B cell (primary cell): ENCODE measurements around the gene CRIM1. TPM values are rescaled to one million over a fixed set of nuclear protein-coding genes. Genes with fewer than 3 reads are reported as not detected.

Source experiments
- ATAC-seq: fragments of 200-7000 bp; cut with Tn5 transposase; one replicate; pipeline ENCODE4 v1.10.0; 2021; ENCODE audit warnings: low read depth, mild to moderate bottlenecking, moderate number of reproducible peaks, moderate library complexity
- CTCF ChIA-PET: fragments of 350-600 bp; sonication (Branson Sonifier 250); formaldehyde crosslinking; loops from one replicate; lab custom pipeline; 2021; ENCODE audit warnings: antibody characterized with exemption, inconsistent platforms; lab: Charles Lee
- POLR2A ChIA-PET: fragments of 350-600 bp; sonication (Branson Sonifier 250); formaldehyde crosslinking; loops from one replicate; lab custom pipeline; 2021; ENCODE audit warnings: antibody characterized with exemption; lab: Charles Lee
- DNase-seq: peaks from one replicate; pipeline ENCODE4 v3.0.0; 2013
- H2AFZ ChIP-seq: 2 replicates; pipeline ENCODE4 v1.6.1; 2012; ENCODE audit warnings: mild to moderate bottlenecking, low read depth, low read length; ENCODE audit not compliant: insufficient read depth, poor library complexity, severe bottlenecking
- H3K27ac ChIP-seq, 2 donors: 1 replicate in 1 of 2; 2 replicates in 1 of 2; pipeline ENCODE4 v1.5.1; 2012 to 2013; ENCODE audit warnings: low read length in 2 of 2, mild to moderate bottlenecking in 2 of 2, moderate library complexity in 1 of 2
- H3K27me3 ChIP-seq, 4 experiments: fragments of 200-600 bp in 1 of 4; sonication (generic) in 1 of 4; replicated peaks in 1 of 4; 1 replicate in 2 of 4; 2 replicates in 2 of 4; pipeline versions ENCODE4 v1.6.1 to v1.7.0; 2013 to 2016; ENCODE audit warnings: low read length in 3 of 4, mild to moderate bottlenecking in 2 of 4, mixed read lengths in 1 of 4, moderate library complexity in 1 of 4; ENCODE audit not compliant: insufficient read depth in 4 of 4, control insufficient read depth in 3 of 4; ENCODE audit errors: control extremely low read depth in 1 of 4
- H3K36me3 ChIP-seq, 2 experiments: replicated peaks in 1 of 2; 1 replicate in 1 of 2; 2 replicates in 1 of 2; pipeline versions ENCODE4 v1.6.1 to v1.7.1; 2013; ENCODE audit warnings: low read length in 1 of 2; ENCODE audit not compliant: insufficient read depth in 2 of 2, control insufficient read depth in 1 of 2; ENCODE audit errors: control extremely low read depth in 1 of 2, extremely low read depth in 1 of 2
- H3K4me1 ChIP-seq, 2 donors: fragments of 200-600 bp in 1 of 2; sonication (generic) in 1 of 2; 1 replicate in 1 of 2; 2 replicates in 1 of 2; pipeline versions ENCODE4 v1.5.1 to v1.6.1; 2013 to 2017; ENCODE audit warnings: low read length in 2 of 2; ENCODE audit not compliant: control insufficient read depth in 2 of 2, insufficient read depth in 2 of 2
- H3K4me2 ChIP-seq: replicated peaks from 2 replicates; pipeline ENCODE3; 2012; ENCODE audit warnings: mild to moderate bottlenecking, low read depth, low read length; ENCODE audit not compliant: poor library complexity, severe bottlenecking
- H3K4me3 ChIP-seq, 5 experiments: fragments of 200-600 bp in 1 of 5; sonication (generic) in 1 of 5; 1 replicate in 3 of 5; 2 replicates in 2 of 5; pipeline versions ENCODE4 v1.5.1 to v1.7.0; 2011 to 2016; ENCODE audit warnings: low read length in 4 of 5, mild to moderate bottlenecking in 4 of 5, low read depth in 2 of 5, control low read depth in 1 of 5, moderate library complexity in 1 of 5; ENCODE audit not compliant: insufficient read depth in 1 of 5; ENCODE audit errors: control extremely low read depth in 1 of 5, extremely low read depth in 1 of 5
- H3K79me2 ChIP-seq: fragments of 200-600 bp; sonication (generic); one replicate; pipeline ENCODE4 v1.6.0; 2016; ENCODE audit warnings: low read length; ENCODE audit not compliant: control insufficient read depth, insufficient read depth
- H3K9ac ChIP-seq: fragments of 200-600 bp; sonication (generic); 2 replicates; pipeline ENCODE4 v1.6.1; 2017; ENCODE audit warnings: mild to moderate bottlenecking, low read length, moderate library complexity
- H3K9me3 ChIP-seq, 3 donors: one replicate each; pipeline versions ENCODE4 v1.6.1 to v1.7.1; 2013; ENCODE audit warnings: low read length in 2 of 3; ENCODE audit not compliant: control insufficient read depth in 2 of 3, insufficient read depth in 1 of 3; ENCODE audit errors: control extremely low read depth in 1 of 3
- H4K20me1 ChIP-seq: 2 replicates; pipeline ENCODE4 v1.6.0; 2012; ENCODE audit warnings: mild to moderate bottlenecking, low read length; ENCODE audit not compliant: insufficient read depth, control insufficient read depth, poor library complexity, severe bottlenecking
- H3K27ac Mint-ChIP-seq: one replicate; pipeline ENCODE4 v1.8.0; 2021; ENCODE audit warnings: mixed read lengths
- H3K27me3 Mint-ChIP-seq: one replicate; pipeline ENCODE4 v1.8.0; 2021; ENCODE audit warnings: mixed read lengths
- H3K4me1 Mint-ChIP-seq: one replicate; pipeline ENCODE4 v1.8.0; 2021; ENCODE audit warnings: mixed read lengths
- H3K4me3 Mint-ChIP-seq: one replicate; pipeline ENCODE4 v1.8.0; 2021; ENCODE audit warnings: mixed read lengths
- H3K9me3 Mint-ChIP-seq: one replicate; pipeline ENCODE4 v1.8.0; 2022; ENCODE audit warnings: mixed read lengths; ENCODE audit not compliant: insufficient read depth
- EZH2 ChIP-seq: IDR thresholded peaks from 2 replicates; pipeline ENCODE4 v1.6.1; 2012; ENCODE audit warnings: borderline replicate concordance, low read depth, mild to moderate bottlenecking, moderate library complexity, low read length; ENCODE audit not compliant: insufficient read depth, poor library complexity, severe bottlenecking
- WGBS: methylation state at CpG from one replicate; pipeline ENCODE4 v1.1.5; 2013; ENCODE audit warnings: missing lambda C conversion rate; ENCODE audit not compliant: insufficient coverage; 5-methylcytosine and 5-hydroxymethylcytosine counted together
- intact Hi-C: fragments of 100-400 bp; cut with micrococcal nuclease; formaldehyde crosslinking; loops from one replicate; pipeline ENCODE4 v1.10.0; 2022
- polyA plus RNA-seq: library from polyadenylated mRNA; depleted of rRNA; stranded (reverse); fragments of >200 nt; gene quantifications from 2 replicates; pipeline ENCODE4 v1.2.3, GENCODE V29; 2012
- total RNA-seq, 2 donors: library from RNA; stranded (reverse); fragments of 120-200 nt in 1 of 2; gene quantifications; 1 replicate in 1 of 2; 2 replicates in 1 of 2; pipeline versions ENCODE4 v1.2.3 to v1.2.4, GENCODE V29; 2013 to 2022

CRIM1 gene
- total and polyA plus RNA-seq, 2 donors (not counting 1 experiment from before 2014, with no cell fraction given) = 1.3 to 5.0 TPM

DNA sequence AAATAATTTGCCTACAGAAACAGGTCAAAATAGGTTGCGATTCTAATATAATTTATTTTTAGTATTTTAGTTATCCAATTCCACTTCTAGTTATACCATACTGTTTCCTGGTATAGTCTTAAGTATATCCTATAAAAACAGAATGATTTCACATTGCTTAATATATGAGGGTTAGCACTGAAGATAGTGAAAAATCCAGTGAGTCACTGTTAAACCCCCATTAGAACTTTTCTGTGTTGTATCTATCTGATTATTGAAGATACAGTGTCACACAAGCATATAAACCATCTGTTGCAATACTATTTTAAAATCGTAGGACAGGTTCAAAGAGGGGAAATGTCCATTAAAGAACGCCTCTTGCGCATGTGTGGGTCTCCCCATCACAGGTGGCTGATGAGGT lies 132.4 kb downstream of the CRIM1 start:
- no peak overlapping the region for H3K9ac ChIP-seq
- H3K27me3 Mint-ChIP-seq = no peaks in the 10 kb centered on the region
- H3K27ac Mint-ChIP-seq = no peak overlapping the region
- H4K20me1 ChIP-seq = no peaks in the 10 kb centered on the region
- no peaks in the 10 kb centered on the region for H3K27me3 ChIP-seq
- POLR2A ChIA-PET = no interaction called here
- no peaks in the 10 kb centered on the region for H3K79me2 ChIP-seq
- no peaks in the 10 kb centered on the region for H3K36me3 ChIP-seq
- no peak overlapping the region for H3K27ac ChIP-seq
- no CpG with 5 or more reads among the region's 4 CpGs for WGBS
- no peak overlapping the region for H3K4me3 ChIP-seq
- no peak for DNase-seq
- CTCF ChIA-PET = no interaction called here
- no peak overlapping the region for H2AFZ ChIP-seq
- no peak for ATAC-seq
- no peak for TF ChIP-seq EZH2
- no peak overlapping the region for H3K4me2 ChIP-seq
- no peaks in the 10 kb centered on the region for H3K4me1 ChIP-seq
- no peaks in the 10 kb centered on the region for H3K9me3 Mint-ChIP-seq
- H3K4me1 Mint-ChIP-seq = no peaks in the 10 kb centered on the region
- H3K4me3 Mint-ChIP-seq = no peak overlapping the region
- intact Hi-C loops = no loop called here
- H3K9me3 ChIP-seq = no peaks in the 10 kb centered on the region

DNA sequence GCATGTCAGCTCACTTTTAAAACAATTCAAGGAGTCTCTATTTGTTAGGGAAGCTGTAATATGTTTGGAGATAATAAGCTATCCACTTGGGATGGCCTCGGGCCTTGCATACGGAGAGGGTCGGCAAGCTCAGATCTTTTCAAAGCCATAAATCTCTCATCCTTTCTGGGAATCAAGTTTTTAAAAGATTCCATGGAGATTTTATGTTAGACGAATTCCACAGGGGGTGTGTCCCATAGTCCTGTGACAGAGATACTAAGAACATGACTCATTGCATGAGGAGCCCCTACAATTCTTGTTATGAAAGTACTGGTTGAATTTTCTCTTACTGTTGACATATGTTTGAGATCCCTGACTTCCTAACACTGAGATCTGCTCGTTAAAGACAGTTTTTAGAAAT lies 133.7 kb downstream of the CRIM1 start:
- intact Hi-C loops = no loop called here
- WGBS = no CpG with 5 or more reads among the region's 5 CpGs
- Histone ChIP-seq H3K9ac (no peak overlapping the region), H3K27ac (no peak overlapping the region), H3K36me3 (no peaks in the 10 kb centered on the region), H4K20me1 (no peaks in the 10 kb centered on the region), H3K4me3 (no peak overlapping the region), H3K9me3 (no peaks in the 10 kb centered on the region), H2AFZ (no peak overlapping the region), H3K4me2 (no peak overlapping the region), H3K79me2 (no peaks in the 10 kb centered on the region), H3K27me3 (no peaks in the 10 kb centered on the region), H3K4me1 (no peaks in the 10 kb centered on the region)
- ATAC-seq (no peak), DNase-seq (no peak)
- H3K27me3 Mint-ChIP-seq = no peaks in the 10 kb centered on the region
- ChIA-PET POLR2A (no interaction called here), CTCF (no interaction called here)
- H3K27ac Mint-ChIP-seq = no peak overlapping the region
- H3K4me1 Mint-ChIP-seq = no peaks in the 10 kb centered on the region
- H3K9me3 Mint-ChIP-seq = no peaks in the 10 kb centered on the region
- no peak overlapping the region for H3K4me3 Mint-ChIP-seq
- no peak for TF ChIP-seq EZH2
